RPMI7951 (cell line): Measurements from ENCODE around the gene DUS1L. TPM values are rescaled to one million over a fixed set of nuclear protein-coding genes. Genes with fewer than 3 reads are reported as not detected.

ENCODE experiments used
- DNase-seq: peaks from one replicate; pipeline ENCODE4 v3.0.0-alpha.2; 2012; ENCODE audit warnings: low read depth
- total RNA-seq: library from RNA; depleted of rRNA; stranded (reverse); fragments of >200 nt; shearing (Covaris generic); gene quantifications from 2 replicates; pipeline ENCODE4 v1.2.3, GENCODE V29; 2014

Gene DUS1L
- total RNA-seq, 1 experiment from 2014 or later = 34.0 TPM

- DNase-seq = no peak
These were observed 10.6 kb upstream of the DUS1L start for GRCh38 chr17:82076018-82076784.

GRCh38 chr17:82073446-82073845 is 7.8 kb upstream of the DUS1L start:
- no peak for DNase-seq

GRCh38 chr17:82072827-82073226 is 7.2 kb upstream of the DUS1L start:
- no peak for DNase-seq

- no peak for DNase-seq
These were observed 5.0 kb upstream of the DUS1L start for GRCh38 chr17:82070611-82071010.

- peak; percentile 23 for DNase-seq
These were observed 389 bp downstream of the DUS1L start for GRCh38 chr17:82065193-82065637.

GRCh38 chr17:82064433-82065192 is 991 bp downstream of the DUS1L start:
- DNase-seq = no peak

- DNase-seq = no peak
These were observed 1.9 kb downstream of the DUS1L start for GRCh38 chr17:82063424-82064415.

GRCh38 chr17:82062984-82063368 is 2.6 kb downstream of the DUS1L start:
- no peak for DNase-seq

GRCh38 chr17:82062076-82062983 is 3.3 kb downstream of the DUS1L start:
- DNase-seq = no peak

- DNase-seq = no peak
These were observed 4.3 kb downstream of the DUS1L start for GRCh38 chr17:82061047-82061925.

- no peak for DNase-seq
These were observed 5.0 kb downstream of the DUS1L start for GRCh38 chr17:82060614-82061013.

GRCh38 chr17:82060001-82060380 is 5.6 kb downstream of the DUS1L start:
- DNase-seq = no peak

- no peak for DNase-seq
These were observed 6.2 kb downstream of the DUS1L start for GRCh38 chr17:82059272-82060000.

GRCh38 chr17:82058855-82059249 is 6.8 kb downstream of the DUS1L start:
- DNase-seq = no peak

GRCh38 chr17:82058230-82058854 is 7.3 kb downstream of the DUS1L start:
- no peak for DNase-seq

- no peak for DNase-seq
These were observed 8.6 kb downstream of the DUS1L start for GRCh38 chr17:82056729-82057621.

- no peak for DNase-seq
These were observed 9.5 kb downstream of the DUS1L start for GRCh38 chr17:82055965-82056728.
